ENCODE measurements around the gene RHOH.

DNA sequence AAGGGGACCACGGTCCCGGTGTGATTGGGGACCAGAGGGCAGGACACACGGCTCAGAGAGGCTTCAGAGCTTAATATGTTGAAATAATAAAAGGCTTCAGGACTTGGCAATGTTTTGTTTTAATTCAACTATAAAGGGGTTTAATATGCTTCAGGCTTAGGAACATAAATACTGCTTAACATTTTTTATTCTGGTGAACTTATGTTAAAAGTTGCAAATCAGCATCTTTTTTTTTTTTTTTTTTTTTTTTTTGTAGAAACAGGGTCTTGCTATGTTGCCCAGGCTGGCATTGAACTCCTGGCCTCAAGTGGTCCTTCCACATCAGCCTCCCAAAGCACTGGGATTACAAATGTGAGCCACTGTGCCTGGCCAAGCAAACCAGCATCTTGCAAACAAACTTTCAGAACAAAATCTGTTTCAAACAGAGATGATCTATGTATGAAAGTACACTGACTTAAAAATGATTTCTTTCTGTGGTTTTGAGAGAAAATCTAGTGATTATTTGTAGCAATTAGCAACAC lies 37.7 kb downstream of the RHOH start:
- TF ChIP-seq CTCF (conservative IDR thresholded peaks at IDR 0.05) = no peak
- no peak for TF ChIP-seq EZH2 (IDR thresholded peaks at IDR 0.05; ENCODE audit: low read depth)

All from PC-9 (cell line).